WERI-Rb-1 (cell line): ENCODE results near the gene EIF2B2.

Experiments
- DNase-seq: peaks from one replicate; pipeline ENCODE4 v3.0.0-alpha.2; 2020
- H3K27ac ChIP-seq: fragments of 250-450 bp; sonication (Bioruptor Pico); 2 replicates; pipeline ENCODE4 v1.5.1; 2020; ENCODE audit warnings: mild to moderate bottlenecking, moderate library complexity
- H3K27me3 ChIP-seq: fragments of 250-450 bp; sonication (Bioruptor Pico); 2 replicates; pipeline ENCODE4 v1.5.1; 2021; ENCODE audit warnings: mild to moderate bottlenecking, low read depth, moderate library complexity; ENCODE audit not compliant: insufficient read depth, severe bottlenecking
- H3K36me3 ChIP-seq: fragments of 250-450 bp; sonication (Bioruptor Pico); 2 replicates; pipeline ENCODE4 v1.5.1; 2020; ENCODE audit warnings: mild to moderate bottlenecking, moderate library complexity
- H3K4me3 ChIP-seq: 2 replicates; pipeline ENCODE4 v1.5.1; 2011; ENCODE audit warnings: low read depth, mild to moderate bottlenecking, control low read depth, low read length
- H3K9me3 ChIP-seq: fragments of 250-450 bp; sonication (Bioruptor Pico); 2 replicates; pipeline ENCODE4 v1.5.1; 2021; ENCODE audit warnings: mild to moderate bottlenecking, moderate library complexity; ENCODE audit not compliant: severe bottlenecking
- CTCF ChIP-seq: IDR thresholded peaks from 2 replicates; pipeline ENCODE4 v1.5.1; 2011; ENCODE audit warnings: low read depth, mild to moderate bottlenecking, control low read depth, inconsistent platforms, low read length

The EIF2B2 gene

GRCh38 chr14:74965486-74966153 lies 37.1 kb upstream of the EIF2B2 start:
- DNase-seq, result no peak
- Histone ChIP-seq H3K9me3 (no peaks in the 10 kb centered on the region), H3K4me3 (no peak overlapping the region), H3K27ac (no peak overlapping the region), H3K27me3 (no peaks in the 10 kb centered on the region), H3K36me3 (no peaks in the 10 kb centered on the region)
- TF ChIP-seq CTCF, result no peak

GRCh38 chr14:74968811-74969210 lies 33.9 kb upstream of the EIF2B2 start:
- no peak overlapping the region for H3K4me3 ChIP-seq
- no peak overlapping the region for H3K27ac ChIP-seq
- no peaks in the 10 kb centered on the region for H3K9me3 ChIP-seq
- no peak for TF ChIP-seq CTCF
- H3K36me3 ChIP-seq, result no peaks in the 10 kb centered on the region
- H3K27me3 ChIP-seq, result no peaks in the 10 kb centered on the region
- DNase-seq, result no peak

GRCh38 chr14:74973003-74973653 lies 29.6 kb upstream of the EIF2B2 start:
- no peaks in the 10 kb centered on the region for H3K9me3 ChIP-seq
- no peaks in the 10 kb centered on the region for H3K27me3 ChIP-seq
- DNase-seq, result no peak
- no peak overlapping the region for H3K4me3 ChIP-seq
- H3K27ac ChIP-seq, result no peak overlapping the region
- TF ChIP-seq CTCF, result no peak
- H3K36me3 ChIP-seq, result no peaks in the 10 kb centered on the region

- no peak overlapping the region for H3K27ac ChIP-seq
- H3K9me3 ChIP-seq, result no peaks in the 10 kb centered on the region
- H3K4me3 ChIP-seq, result no peak overlapping the region
- H3K27me3 ChIP-seq, result no peaks in the 10 kb centered on the region
- DNase-seq, result no peak
- no peak for TF ChIP-seq CTCF
- H3K36me3 ChIP-seq, result no peaks in the 10 kb centered on the region
Measured at GRCh38 chr14:74973905-74974363, 28.8 kb upstream of the EIF2B2 start.

GRCh38 chr14:74974364-74975058 lies 28.2 kb upstream of the EIF2B2 start:
- Histone ChIP-seq H3K27ac (no peak overlapping the region), H3K36me3 (no peaks in the 10 kb centered on the region)

More at GRCh38 chr14:74974364-74975058, 28.2 kb upstream of the EIF2B2 start:
- Histone ChIP-seq H3K9me3 (no peaks in the 10 kb centered on the region), H3K27me3 (no peaks in the 10 kb centered on the region), H3K4me3 (no peak overlapping the region)
- no peak for TF ChIP-seq CTCF
- DNase-seq, result no peak
